K562 (cell line): Measurements from ENCODE around the gene GRHPR.

ENCODE experiments used
- NRF1 ChIP-seq, 2 experiments: fragments of 450-650 bp; IDR thresholded peaks in 1 of 2; conservative IDR thresholded peaks in 1 of 2; 2 replicates each; pipeline ENCODE4 v1.6.1; 2014; ENCODE audit warnings: mild to moderate bottlenecking in 2 of 2
- ZNF586 ChIP-seq: fragments of 450-650 bp; formaldehyde crosslinking; conservative IDR thresholded peaks from 2 replicates; pipeline ENCODE4 v1.4.0; 2020; ENCODE audit warnings: mild to moderate bottlenecking, moderate library complexity

GRCh38 chr9:37395663-37396062 is 26.8 kb upstream of the GRHPR start:
- TF ChIP-seq ZNF586 (CRISPR knock-in tag) (no peak), NRF1 (conservative IDR thresholded peaks at IDR 0.05 in 1 of 2, IDR thresholded peaks at IDR 0.05 in 1 of 2) (no peak)
